ENCODE results near the gene FN1.

DNA sequence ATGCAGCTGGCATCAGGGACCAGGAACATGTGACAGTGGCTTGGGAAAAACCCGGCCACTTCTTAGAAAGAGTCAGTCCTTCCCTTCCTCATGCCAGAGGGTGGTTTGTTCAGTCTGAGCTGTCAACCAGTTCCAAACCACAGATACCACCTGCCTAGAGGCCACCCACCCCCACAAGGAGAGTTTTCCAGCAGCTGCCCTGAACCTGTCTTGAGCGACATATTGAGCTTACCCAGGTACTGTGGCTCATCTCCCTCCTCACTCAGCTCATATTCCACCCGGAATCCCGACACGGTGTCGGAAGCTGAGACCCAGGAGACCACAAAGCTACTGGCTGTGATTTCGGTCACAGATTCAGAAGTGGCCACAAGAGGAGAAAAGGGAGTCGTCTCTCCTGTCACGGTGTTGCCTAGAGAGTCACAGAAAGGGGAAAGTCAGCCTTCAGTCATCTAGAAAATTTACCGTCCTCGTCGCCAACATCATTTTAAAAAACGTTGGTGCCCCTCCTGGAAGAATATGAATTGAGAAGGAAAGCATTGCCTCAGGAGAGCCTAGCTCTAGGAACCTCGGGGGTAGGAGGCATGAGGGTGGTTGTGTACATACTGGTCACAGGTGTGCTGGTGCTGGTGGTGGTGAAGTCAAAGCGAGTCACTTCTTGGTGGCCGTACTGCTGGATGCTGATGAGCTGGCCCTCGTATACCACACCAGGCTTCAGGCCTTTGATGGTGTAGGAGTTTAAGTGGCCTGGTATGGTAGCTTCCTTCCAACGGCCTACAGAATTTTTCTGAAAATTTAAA lies 26.3 kb downstream of the FN1 start:
- TF ChIP-seq, protein P1, sequence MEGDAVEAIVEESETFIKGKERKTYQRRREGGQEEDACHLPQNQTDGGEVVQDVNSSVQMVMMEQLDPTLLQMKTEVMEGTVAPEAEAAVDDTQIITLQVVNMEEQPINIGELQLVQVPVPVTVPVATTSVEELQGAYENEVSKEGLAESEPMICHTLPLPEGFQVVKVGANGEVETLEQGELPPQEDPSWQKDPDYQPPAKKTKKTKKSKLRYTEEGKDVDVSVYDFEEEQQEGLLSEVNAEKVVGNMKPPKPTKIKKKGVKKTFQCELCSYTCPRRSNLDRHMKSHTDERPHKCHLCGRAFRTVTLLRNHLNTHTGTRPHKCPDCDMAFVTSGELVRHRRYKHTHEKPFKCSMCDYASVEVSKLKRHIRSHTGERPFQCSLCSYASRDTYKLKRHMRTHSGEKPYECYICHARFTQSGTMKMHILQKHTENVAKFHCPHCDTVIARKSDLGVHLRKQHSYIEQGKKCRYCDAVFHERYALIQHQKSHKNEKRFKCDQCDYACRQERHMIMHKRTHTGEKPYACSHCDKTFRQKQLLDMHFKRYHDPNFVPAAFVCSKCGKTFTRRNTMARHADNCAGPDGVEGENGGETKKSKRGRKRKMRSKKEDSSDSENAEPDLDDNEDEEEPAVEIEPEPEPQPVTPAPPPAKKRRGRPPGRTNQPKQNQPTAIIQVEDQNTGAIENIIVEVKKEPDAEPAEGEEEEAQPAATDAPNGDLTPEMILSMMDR (IDR thresholded peaks at IDR 0.05; ENCODE audit: extremely low read depth in 1 of 2, insufficient read depth in 1 of 2, low read depth in 1 of 2, low read length in 2 of 2), result no peak
- TF ChIP-seq EZH2 (IDR thresholded peaks at IDR 0.05; ENCODE audit: borderline replicate concordance, low read depth, low read length, severe bottlenecking), result no peak
- TF ChIP-seq, protein P2, sequence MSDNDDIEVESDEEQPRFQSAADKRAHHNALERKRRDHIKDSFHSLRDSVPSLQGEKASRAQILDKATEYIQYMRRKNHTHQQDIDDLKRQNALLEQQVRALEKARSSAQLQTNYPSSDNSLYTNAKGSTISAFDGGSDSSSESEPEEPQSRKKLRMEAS (IDR thresholded peaks at IDR 0.05; ENCODE audit: insufficient read depth, insufficient read length), result no peak
- TF ChIP-seq MYC (IDR thresholded peaks at IDR 0.05; ENCODE audit: low read depth, low read length), result no peak
- TF ChIP-seq POLR2A (IDR thresholded peaks at IDR 0.05; ENCODE audit: low read depth, low read length), result peak; percentile 53
- TF ChIP-seq POLR2AphosphoS5 (IDR thresholded peaks at IDR 0.05; ENCODE audit: insufficient read depth, low read depth, low read length), result peak; percentile 7

Measured in endothelial cell of umbilical vein (primary cell).